ENCODE data around the gene CHST11. TPM values are rescaled to one million over a fixed set of nuclear protein-coding genes. Genes with fewer than 3 reads are reported as not detected.
"Not testable (repeated sequence)": the region's sequence is repeated elsewhere in the genome, so short reads cannot be mapped to it uniquely, and the experiment has no call there.

The CHST11 gene
- total RNA-seq, 5 donors from 2014 or later (not counting 1 experiment from before 2014, with no cell fraction given): 49.8 to 78.3 (median 63.7) TPM

- no peaks in the 10 kb centered on the region for H3K9me3 Mint-ChIP-seq
- H3K4me1 ChIP-seq (ENCODE audit: control insufficient read depth in 1 of 2, extremely low read depth in 1 of 2, insufficient read depth in 2 of 2, low read length in 2 of 2): peaks cover 12 to 53% of the 10 kb centered on the region in 2 experiments
Observed at GRCh38 chr12:104521731-104522130, 65.0 kb downstream of the CHST11 start.

GRCh38 chr12:104522985-104523722 is 66.4 kb downstream of the CHST11 start:
- ATAC-seq (replicated peaks in 1 of 4) (no peak), DNase-seq (no peak)
- Mint-ChIP-seq H3K4me1 (peaks cover 84 to 93% (median 90%) of the 10 kb centered on the region in 3 donors), H3K4me3 (peak overlapping the region in 1 of 3 donors; percentile 53), H3K27me3 (no peaks in the 10 kb centered on the region), H3K9me3 (peaks cover 0 to 5% (median 0%) of the 10 kb centered on the region in 3 donors), H3K27ac (peak overlapping the region; percentile 36 to 48), H3K36me3 (peaks cover 6% of the 10 kb centered on the region)
- ChIA-PET POLR2A (interaction anchor here in 1 of 2 donors (0.7 kb wide), 1 partner anchor 13 kb away, joined by 8 read pairs; no protein-coding TSS in a partner anchor), CTCF (interaction anchor here in 1 of 2 donors (0.7 kb wide), 1 partner anchor 297 kb away, joined by 4 read pairs; no protein-coding TSS in a partner anchor)
- WGBS (ENCODE audit: insufficient coverage): no CpG with 5 or more reads among the region's 4 CpGs
- Histone ChIP-seq H3K27ac (ENCODE audit: low read length) (no peak overlapping the region), H3K27me3 (replicated peaks in 1 of 2; ENCODE audit: control insufficient read depth in 2 of 2, extremely low read depth in 1 of 2, insufficient read depth in 2 of 2, low read length in 1 of 2) (no peaks in the 10 kb centered on the region), H3K36me3 (ENCODE audit: control insufficient read depth in 2 of 2, extremely low read depth in 1 of 2, insufficient read depth in 1 of 2, low read length in 1 of 2) (no peaks in the 10 kb centered on the region), H3K9me3 (no peaks in the 10 kb centered on the region), H3K4me1 (ENCODE audit: control insufficient read depth in 1 of 2, extremely low read depth in 1 of 2, insufficient read depth in 2 of 2, low read length in 2 of 2) (peaks cover 12 to 49% of the 10 kb centered on the region in 2 experiments), H3K4me3 (ENCODE audit: control insufficient read depth in 1 of 2, extremely low read depth in 1 of 2, low read length in 1 of 2) (no peak overlapping the region)

More at GRCh38 chr12:104521731-104522130, 65.0 kb downstream of the CHST11 start:
- DNase-seq (no peak), ATAC-seq (replicated peaks in 1 of 4) (no peak)
- 100% methylated on average over 2 of the region's 5 CpGs for WGBS (ENCODE audit: insufficient coverage)
- Histone ChIP-seq H3K4me3 (ENCODE audit: control insufficient read depth in 1 of 2, extremely low read depth in 1 of 2, low read length in 1 of 2) (no peak overlapping the region), H3K27ac (ENCODE audit: low read length) (no peak overlapping the region), H3K9me3 (no peaks in the 10 kb centered on the region), H3K27me3 (replicated peaks in 1 of 2; ENCODE audit: control insufficient read depth in 2 of 2, extremely low read depth in 1 of 2, insufficient read depth in 2 of 2, low read length in 1 of 2) (no peaks in the 10 kb centered on the region), H3K36me3 (ENCODE audit: control insufficient read depth in 2 of 2, extremely low read depth in 1 of 2, insufficient read depth in 1 of 2, low read length in 1 of 2) (no peaks in the 10 kb centered on the region)
- CTCF ChIA-PET: no interaction called here
- Mint-ChIP-seq H3K4me3 (no peak overlapping the region), H3K27ac (no peak overlapping the region), H3K27me3 (no peaks in the 10 kb centered on the region), H3K4me1 (peaks cover 87 to 96% (median 93%) of the 10 kb centered on the region in 3 donors), H3K36me3 (no peaks in the 10 kb centered on the region)
- POLR2A ChIA-PET: no interaction called here

GRCh38 chr12:104524034-104524832 is 67.5 kb downstream of the CHST11 start:
- ChIA-PET POLR2A (interaction anchor here in 1 of 2 donors (0.7 kb wide), 1 partner anchor 12 kb away, joined by 8 read pairs; no protein-coding TSS in a partner anchor), CTCF (interaction anchor here in 1 of 2 donors (0.7 kb wide), 1 partner anchor 298 kb away, joined by 4 read pairs; no protein-coding TSS in a partner anchor)
- Mint-ChIP-seq H3K27ac (peak overlapping the region; percentile 28 to 67), H3K4me1 (peaks cover 84 to 93% (median 86%) of the 10 kb centered on the region in 3 donors), H3K36me3 (peaks cover 15% of the 10 kb centered on the region), H3K27me3 (no peaks in the 10 kb centered on the region), H3K4me3 (peak overlapping the region in 1 of 3 donors; percentile 53), H3K9me3 (peaks cover 0 to 5% (median 0%) of the 10 kb centered on the region in 3 donors)
- DNase-seq (no peak), ATAC-seq (replicated peaks in 1 of 4) (no peak)
- WGBS (ENCODE audit: insufficient coverage): 100% methylated on average over 2 of the region's 7 CpGs
- no peak overlapping the region for H3K4me3 ChIP-seq (ENCODE audit: control insufficient read depth in 1 of 2, extremely low read depth in 1 of 2, low read length in 1 of 2)
- H3K4me1 ChIP-seq (ENCODE audit: control insufficient read depth in 1 of 2, extremely low read depth in 1 of 2, insufficient read depth in 2 of 2, low read length in 2 of 2): peaks cover 11 to 45% of the 10 kb centered on the region in 2 experiments
- no peaks in the 10 kb centered on the region for H3K36me3 ChIP-seq (ENCODE audit: control insufficient read depth in 2 of 2, extremely low read depth in 1 of 2, insufficient read depth in 1 of 2, low read length in 1 of 2)
- no peaks in the 10 kb centered on the region for H3K9me3 ChIP-seq
- no peaks in the 10 kb centered on the region for H3K27me3 ChIP-seq (replicated peaks in 1 of 2; ENCODE audit: control insufficient read depth in 2 of 2, extremely low read depth in 1 of 2, insufficient read depth in 2 of 2, low read length in 1 of 2)
- no peak overlapping the region for H3K27ac ChIP-seq (ENCODE audit: low read length)

- H3K27me3 ChIP-seq (replicated peaks in 1 of 2; ENCODE audit: control insufficient read depth in 2 of 2, extremely low read depth in 1 of 2, insufficient read depth in 2 of 2, low read length in 1 of 2): no peaks in the 10 kb centered on the region
- peaks cover 11 to 28% of the 10 kb centered on the region in 2 experiments for H3K4me1 ChIP-seq (ENCODE audit: control insufficient read depth in 1 of 2, extremely low read depth in 1 of 2, insufficient read depth in 2 of 2, low read length in 2 of 2)
- DNase-seq: no peak
- H3K27ac Mint-ChIP-seq: no peak overlapping the region
- peaks cover 0 to 8% (median 0%) of the 10 kb centered on the region in 3 donors for H3K9me3 Mint-ChIP-seq
- peaks cover 81 to 87% (median 82%) of the 10 kb centered on the region in 3 donors for H3K4me1 Mint-ChIP-seq
- H3K4me3 ChIP-seq (ENCODE audit: control insufficient read depth in 1 of 2, extremely low read depth in 1 of 2, low read length in 1 of 2): no peak overlapping the region
- 94% methylated on average over 4 of the region's 4 CpGs for WGBS (ENCODE audit: insufficient coverage)
- no peaks in the 10 kb centered on the region for H3K9me3 ChIP-seq
- H3K4me3 Mint-ChIP-seq: no peak overlapping the region
- ChIA-PET POLR2A (no interaction called here), CTCF (no interaction called here)
- H3K36me3 ChIP-seq (ENCODE audit: control insufficient read depth in 2 of 2, extremely low read depth in 1 of 2, insufficient read depth in 1 of 2, low read length in 1 of 2): no peaks in the 10 kb centered on the region
- no peak overlapping the region for H3K27ac ChIP-seq (ENCODE audit: low read length)
- peaks cover 23% of the 10 kb centered on the region for H3K36me3 Mint-ChIP-seq
- no peak for ATAC-seq (replicated peaks in 1 of 4)
- H3K27me3 Mint-ChIP-seq: no peaks in the 10 kb centered on the region
Observed at GRCh38 chr12:104526320-104526719, 69.6 kb downstream of the CHST11 start.

GRCh38 chr12:104526751-104527150 is 70.0 kb downstream of the CHST11 start:
- H3K4me1 ChIP-seq (ENCODE audit: control insufficient read depth in 1 of 2, extremely low read depth in 1 of 2, insufficient read depth in 2 of 2, low read length in 2 of 2): peaks cover 11 to 26% of the 10 kb centered on the region in 2 experiments
- Mint-ChIP-seq H3K9me3 (peaks cover 0 to 8% (median 0%) of the 10 kb centered on the region in 3 donors), H3K4me3 (no peak overlapping the region), H3K27me3 (no peaks in the 10 kb centered on the region), H3K36me3 (peaks cover 27% of the 10 kb centered on the region), H3K4me1 (peaks cover 81 to 87% (median 82%) of the 10 kb centered on the region in 3 donors), H3K27ac (no peak overlapping the region)
- no peaks in the 10 kb centered on the region for H3K36me3 ChIP-seq (ENCODE audit: control insufficient read depth in 2 of 2, extremely low read depth in 1 of 2, insufficient read depth in 1 of 2, low read length in 1 of 2)
- CTCF ChIA-PET: no interaction called here
- no peak overlapping the region for H3K4me3 ChIP-seq (ENCODE audit: control insufficient read depth in 1 of 2, extremely low read depth in 1 of 2, low read length in 1 of 2)
- WGBS (ENCODE audit: insufficient coverage): 100% methylated on average over 1 of the region's 6 CpGs
- H3K9me3 ChIP-seq: no peaks in the 10 kb centered on the region
- DNase-seq (no peak), ATAC-seq (replicated peaks in 1 of 4) (no peak)
- no peak overlapping the region for H3K27ac ChIP-seq (ENCODE audit: low read length)
- no peaks in the 10 kb centered on the region for H3K27me3 ChIP-seq (replicated peaks in 1 of 2; ENCODE audit: control insufficient read depth in 2 of 2, extremely low read depth in 1 of 2, insufficient read depth in 2 of 2, low read length in 1 of 2)
- POLR2A ChIA-PET: no interaction called here

GRCh38 chr12:104527653-104528052 is 70.9 kb downstream of the CHST11 start:
- peaks cover 11 to 27% of the 10 kb centered on the region in 2 experiments for H3K4me1 ChIP-seq (ENCODE audit: control insufficient read depth in 1 of 2, extremely low read depth in 1 of 2, insufficient read depth in 2 of 2, low read length in 2 of 2)
- H3K4me1 Mint-ChIP-seq: peaks cover 83 to 88% (median 84%) of the 10 kb centered on the region in 3 donors
- H3K36me3 Mint-ChIP-seq: peaks cover 31% of the 10 kb centered on the region
- ATAC-seq (replicated peaks in 1 of 4); H3K9me3 ChIP-seq; H3K9me3 Mint-ChIP-seq; H3K27ac ChIP-seq (ENCODE audit: low read length); H3K36me3 ChIP-seq (ENCODE audit: control insufficient read depth in 2 of 2, extremely low read depth in 1 of 2, insufficient read depth in 1 of 2, low read length in 1 of 2); H3K4me3 Mint-ChIP-seq; H3K27ac Mint-ChIP-seq; H3K27me3 Mint-ChIP-seq; H3K4me3 ChIP-seq (ENCODE audit: control insufficient read depth in 1 of 2, extremely low read depth in 1 of 2, low read length in 1 of 2); POLR2A ChIA-PET; DNase-seq; H3K27me3 ChIP-seq (replicated peaks in 1 of 2; ENCODE audit: control insufficient read depth in 2 of 2, extremely low read depth in 1 of 2, insufficient read depth in 2 of 2, low read length in 1 of 2): not testable (repeated sequence)
- WGBS (ENCODE audit: insufficient coverage): 100% methylated on average over 1 of the region's 5 CpGs
- CTCF ChIA-PET: interaction anchor here in 1 of 2 donors (1.1 kb wide), 1 partner anchor 11 kb away, joined by 3 read pairs; no protein-coding TSS in a partner anchor

All from T-cell (primary cell).